Activated T-helper 17 cell treated with anti-CD3 and anti-CD28 coated beads, Interleukin-2, amount 50 U/mL, for 72 hours (primary cell): ENCODE data around the gene FAM13A. TPM values are rescaled to one million over a fixed set of nuclear protein-coding genes. Genes with fewer than 3 reads are reported as not detected.
"Not testable (repeated sequence)": the region's sequence is repeated elsewhere in the genome, so short reads cannot be mapped to it uniquely, and the experiment has no call there.

Experiments used
- ATAC-seq: fragments of 150-1000 bp; cut with Tn5 transposase; replicated peaks from 2 replicates; pipeline ENCODE4 v1.10.0; 2021; ENCODE audit warnings: mild to moderate bottlenecking, moderate library complexity
- H3K27ac Mint-ChIP-seq: one replicate; pipeline ENCODE4 v1.8.0; 2022; ENCODE audit warnings: mixed read lengths
- H3K27me3 Mint-ChIP-seq: one replicate; pipeline ENCODE4 v1.8.0; 2022; ENCODE audit warnings: mixed read lengths
- H3K36me3 Mint-ChIP-seq: one replicate; pipeline ENCODE4 v1.8.0; 2022; ENCODE audit warnings: low read depth, mild to moderate bottlenecking, mixed read lengths
- H3K4me1 Mint-ChIP-seq: one replicate; pipeline ENCODE4 v1.8.0; 2022; ENCODE audit warnings: mixed read lengths
- H3K4me3 Mint-ChIP-seq: one replicate; pipeline ENCODE4 v1.8.0; 2022; ENCODE audit warnings: mild to moderate bottlenecking, mixed read lengths
- H3K9me3 Mint-ChIP-seq: one replicate; pipeline ENCODE4 v1.8.0; 2022; ENCODE audit warnings: mixed read lengths
- total RNA-seq, 2 donors: library from RNA; stranded (reverse); gene quantifications; one replicate each; pipeline ENCODE4 v1.2.3, GENCODE V29; 2022

FAM13A gene
- total RNA-seq, 2 donors from 2014 or later: 6.7 to 91.4 TPM

DNA sequence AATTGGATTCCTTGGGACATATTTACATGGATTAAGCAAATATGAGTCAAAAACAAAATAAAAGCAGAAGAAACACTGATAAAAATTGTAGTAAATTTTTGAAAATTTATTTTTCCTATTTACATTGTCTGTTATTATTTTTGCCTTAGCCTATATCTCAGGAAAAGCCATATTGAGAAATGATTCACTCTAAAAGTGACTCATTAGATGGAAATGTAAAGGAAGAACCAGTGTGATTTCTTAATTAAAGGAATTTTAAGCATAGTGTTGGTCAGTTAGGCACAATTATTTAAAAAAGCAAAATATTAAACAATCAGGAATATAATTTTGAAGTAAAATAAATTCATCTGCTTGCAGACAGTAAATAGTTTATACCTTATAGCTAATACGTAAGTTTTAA is 191.9 kb downstream of the FAM13A start:
- Mint-ChIP-seq H3K36me3 (no peaks in the 10 kb centered on the region), H3K27me3 (no peaks in the 10 kb centered on the region), H3K4me1 (no peaks in the 10 kb centered on the region), H3K4me3 (no peak overlapping the region), H3K9me3 (no peaks in the 10 kb centered on the region), H3K27ac (no peak overlapping the region)
- no peak for ATAC-seq

DNA sequence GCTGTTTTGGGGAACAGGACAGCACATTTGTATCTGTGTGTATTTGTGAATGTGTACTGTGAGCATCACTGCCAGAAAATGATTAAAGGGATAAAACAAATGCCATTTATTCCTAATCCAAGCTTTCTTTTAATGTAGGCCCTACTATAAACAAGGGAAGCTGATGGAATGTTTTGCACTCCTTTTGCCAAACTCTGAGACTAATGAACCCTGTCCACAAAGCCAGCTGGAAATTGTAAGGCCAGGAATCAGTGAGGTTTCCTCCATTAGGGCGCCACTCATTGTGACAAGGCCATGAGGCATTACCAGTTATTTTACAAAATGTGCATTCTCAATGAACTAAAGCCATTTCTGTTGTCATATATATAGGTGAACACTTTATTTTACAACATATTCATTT is 196.4 kb downstream of the FAM13A start:
- Mint-ChIP-seq H3K27me3 (no peaks in the 10 kb centered on the region), H3K27ac (no peak overlapping the region), H3K36me3 (no peaks in the 10 kb centered on the region), H3K4me3 (no peak overlapping the region), H3K4me1 (no peaks in the 10 kb centered on the region), H3K9me3 (no peaks in the 10 kb centered on the region)
- ATAC-seq: no peak

DNA sequence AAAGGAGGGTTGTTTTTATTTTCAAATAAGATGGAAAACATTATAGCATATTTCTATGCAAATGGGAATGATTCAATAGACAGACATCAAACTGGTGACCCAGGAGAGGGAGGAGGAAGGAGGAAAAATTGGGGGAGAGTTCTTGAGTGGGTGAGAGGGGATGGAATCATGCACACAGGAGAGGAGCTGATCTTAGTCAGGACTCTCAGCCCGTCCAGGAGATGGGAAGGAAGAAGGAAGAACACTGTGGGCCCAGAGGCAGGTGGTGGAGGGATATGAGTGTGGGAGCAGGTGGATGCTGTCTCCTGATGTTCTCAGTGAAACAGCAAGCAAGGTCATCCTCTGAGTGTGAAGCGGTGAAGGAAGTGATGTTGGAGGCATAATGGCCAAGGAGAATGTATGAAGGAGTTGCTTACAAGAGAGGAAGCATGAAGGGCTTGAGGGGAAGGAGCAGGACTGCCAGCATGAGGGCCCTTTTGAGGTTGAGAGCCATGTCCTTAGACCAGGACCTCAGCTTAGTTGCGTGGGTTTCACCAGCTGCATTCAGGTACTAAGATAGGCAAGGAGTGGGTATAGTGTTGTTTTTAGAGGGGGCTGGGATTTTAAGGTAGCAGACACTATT is 197.7 kb downstream of the FAM13A start:
- no peak for ATAC-seq
- Mint-ChIP-seq H3K4me1 (no peaks in the 10 kb centered on the region), H3K4me3 (no peak overlapping the region), H3K9me3 (no peaks in the 10 kb centered on the region), H3K27ac (no peak overlapping the region), H3K27me3 (no peaks in the 10 kb centered on the region), H3K36me3 (no peaks in the 10 kb centered on the region)

DNA sequence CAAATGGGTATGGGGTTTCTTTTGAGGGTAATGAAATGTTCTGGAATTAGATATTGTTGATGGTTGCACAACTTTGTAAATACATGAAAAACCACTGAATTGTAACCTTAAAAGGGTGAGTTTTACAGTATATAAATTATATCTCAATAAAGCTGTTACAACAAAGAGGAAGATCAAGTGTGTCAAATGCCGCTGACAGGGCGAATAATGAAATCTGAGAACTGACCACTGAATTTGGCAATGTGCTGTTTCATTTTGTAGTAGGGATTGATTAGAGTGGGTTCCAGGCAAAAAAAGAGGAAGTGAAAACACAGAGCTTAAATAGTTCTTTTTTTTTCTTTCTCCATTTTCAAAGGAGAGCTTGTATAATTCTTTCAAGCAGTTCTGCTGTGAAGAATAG is 198.2 kb downstream of the FAM13A start:
- no peak overlapping the region for H3K4me3 Mint-ChIP-seq
- no peak overlapping the region for H3K27ac Mint-ChIP-seq
- H3K4me1 Mint-ChIP-seq: no peaks in the 10 kb centered on the region
- H3K9me3 Mint-ChIP-seq: no peaks in the 10 kb centered on the region
- no peaks in the 10 kb centered on the region for H3K36me3 Mint-ChIP-seq
- no peak for ATAC-seq
- no peaks in the 10 kb centered on the region for H3K27me3 Mint-ChIP-seq

DNA sequence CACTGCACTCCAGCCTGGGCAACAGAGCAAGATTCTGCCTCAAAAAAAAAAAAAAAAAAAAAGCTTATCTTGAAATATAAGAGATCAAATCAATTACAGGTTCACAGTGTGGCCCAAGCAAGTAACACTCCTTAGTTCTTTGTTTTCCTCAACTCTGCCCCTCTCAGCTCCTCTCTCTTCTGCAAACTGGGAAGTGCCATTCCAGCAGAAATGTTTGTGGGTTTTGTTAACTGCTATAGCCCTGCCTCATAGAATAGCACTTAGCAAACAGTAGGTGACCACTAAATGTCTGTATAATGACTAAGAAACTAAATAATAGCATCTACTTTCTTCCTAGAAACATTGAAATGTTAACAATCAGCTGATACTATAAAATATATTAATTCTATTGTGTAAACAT is 199.4 kb downstream of the FAM13A start:
- Mint-ChIP-seq H3K27me3 (no peaks in the 10 kb centered on the region), H3K27ac (no peak overlapping the region), H3K9me3 (no peaks in the 10 kb centered on the region), H3K36me3 (no peaks in the 10 kb centered on the region), H3K4me1 (no peaks in the 10 kb centered on the region), H3K4me3 (no peak overlapping the region)
- no peak for ATAC-seq

DNA sequence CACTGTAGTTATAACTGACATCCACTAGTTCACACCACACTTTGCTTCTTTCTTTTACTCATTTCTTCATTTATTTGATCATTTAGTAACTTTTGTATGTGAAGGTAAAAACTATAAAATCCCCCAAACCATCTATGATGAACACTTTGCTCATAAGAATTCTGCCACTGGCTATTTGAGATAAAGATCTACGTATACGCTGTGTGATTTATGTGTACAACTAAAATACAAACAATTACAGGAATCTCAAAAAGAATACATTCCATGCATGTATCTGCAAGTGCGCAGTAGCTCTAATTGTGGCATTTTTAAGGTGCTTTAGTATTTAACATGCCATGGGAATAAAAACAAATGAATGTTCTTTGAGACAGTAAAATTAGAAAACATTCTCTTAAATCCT is 202.5 kb downstream of the FAM13A start:
- Mint-ChIP-seq H3K36me3 (no peaks in the 10 kb centered on the region), H3K27ac (no peak overlapping the region), H3K4me1 (no peaks in the 10 kb centered on the region), H3K9me3 (no peaks in the 10 kb centered on the region), H3K27me3 (no peaks in the 10 kb centered on the region), H3K4me3 (no peak overlapping the region)
- no peak for ATAC-seq

GRCh38 chr4:88853583-88853982 is 203.4 kb downstream of the FAM13A start:
- H3K9me3 Mint-ChIP-seq, H3K4me1 Mint-ChIP-seq, H3K4me3 Mint-ChIP-seq, H3K27ac Mint-ChIP-seq, ATAC-seq, H3K36me3 Mint-ChIP-seq, H3K27me3 Mint-ChIP-seq: not testable (repeated sequence)

- H3K36me3 Mint-ChIP-seq: no peaks in the 10 kb centered on the region
- no peak overlapping the region for H3K27ac Mint-ChIP-seq
- no peaks in the 10 kb centered on the region for H3K27me3 Mint-ChIP-seq
- no peaks in the 10 kb centered on the region for H3K4me1 Mint-ChIP-seq
- H3K4me3 Mint-ChIP-seq: no peak overlapping the region
- no peaks in the 10 kb centered on the region for H3K9me3 Mint-ChIP-seq
- no peak for ATAC-seq
Observed at GRCh38 chr4:88846206-88846790, 210.7 kb downstream of the FAM13A start.

DNA sequence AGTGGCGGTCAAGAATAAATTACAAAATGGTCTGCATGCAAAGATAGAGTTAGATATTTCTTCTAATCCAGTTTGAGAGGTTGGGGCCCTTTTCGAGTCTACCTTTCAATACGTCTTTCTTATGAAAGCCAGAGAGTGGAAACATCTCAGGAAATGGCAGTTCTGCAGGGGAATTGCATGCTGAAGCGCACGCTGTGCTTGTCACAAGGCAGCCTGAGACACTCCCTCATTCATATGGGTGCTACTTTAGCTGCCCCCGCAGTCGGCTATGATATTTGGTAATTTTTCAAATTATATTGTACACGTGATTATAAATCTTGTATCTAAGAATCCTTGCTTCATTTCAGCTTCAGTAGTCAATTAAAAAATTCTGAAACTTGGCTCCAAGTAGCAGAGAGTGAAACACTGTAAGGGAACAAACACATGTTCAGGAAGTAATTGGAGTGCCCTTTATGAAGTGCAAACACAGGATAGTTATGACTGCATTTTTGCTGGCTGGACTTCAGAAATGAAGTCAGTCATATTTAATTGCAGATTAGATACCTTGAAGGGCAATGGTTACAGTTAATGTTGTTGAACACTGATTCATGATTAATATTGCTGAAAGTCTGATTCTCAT is 213.8 kb downstream of the FAM13A start:
- H3K27ac Mint-ChIP-seq: no peak overlapping the region
- no peaks in the 10 kb centered on the region for H3K4me1 Mint-ChIP-seq
- ATAC-seq: no peak
- H3K27me3 Mint-ChIP-seq: no peaks in the 10 kb centered on the region
- no peak overlapping the region for H3K4me3 Mint-ChIP-seq
- no peaks in the 10 kb centered on the region for H3K9me3 Mint-ChIP-seq
- H3K36me3 Mint-ChIP-seq: no peaks in the 10 kb centered on the region

DNA sequence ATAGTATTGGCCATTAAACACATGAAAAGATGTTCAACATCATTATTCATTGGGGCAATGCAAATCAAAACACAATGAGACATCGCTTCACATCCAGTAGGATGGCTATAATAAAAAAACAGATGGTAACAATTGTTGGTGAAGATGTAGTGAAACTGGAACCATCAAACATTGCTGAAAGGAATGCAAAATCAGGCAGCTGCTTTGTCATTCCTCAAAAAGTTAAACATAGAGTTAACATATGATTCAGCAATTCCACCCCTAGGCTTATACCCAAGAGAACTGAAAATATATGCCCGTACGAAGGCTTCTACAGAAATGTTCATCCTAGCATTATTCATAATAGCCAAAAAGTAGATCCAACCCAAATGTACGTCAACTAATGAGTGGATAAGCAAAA is 215.3 kb downstream of the FAM13A start:
- ATAC-seq: no peak
- no peaks in the 10 kb centered on the region for H3K36me3 Mint-ChIP-seq
- no peak overlapping the region for H3K27ac Mint-ChIP-seq
- no peaks in the 10 kb centered on the region for H3K27me3 Mint-ChIP-seq
- no peaks in the 10 kb centered on the region for H3K9me3 Mint-ChIP-seq
- H3K4me3 Mint-ChIP-seq: no peak overlapping the region
- H3K4me1 Mint-ChIP-seq: no peaks in the 10 kb centered on the region

DNA sequence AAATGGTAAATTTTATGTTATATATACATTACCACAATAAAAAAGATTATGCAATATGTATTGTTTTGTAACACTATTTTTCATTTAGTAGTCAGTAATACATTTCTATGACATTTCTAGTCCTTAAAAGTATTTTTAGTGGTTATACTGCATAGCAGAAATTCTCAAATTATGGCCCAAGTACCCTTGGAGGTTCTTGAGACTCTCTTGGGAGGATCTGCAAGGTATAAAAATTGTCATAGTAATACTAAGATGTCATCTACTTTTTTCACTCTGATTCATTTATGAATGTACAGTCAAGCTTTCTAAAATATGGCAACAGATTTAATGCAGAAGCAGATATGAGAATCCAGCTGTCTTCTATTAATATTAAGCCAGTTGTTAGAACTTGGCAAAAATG is 220.8 kb downstream of the FAM13A start:
- no peaks in the 10 kb centered on the region for H3K9me3 Mint-ChIP-seq

DNA sequence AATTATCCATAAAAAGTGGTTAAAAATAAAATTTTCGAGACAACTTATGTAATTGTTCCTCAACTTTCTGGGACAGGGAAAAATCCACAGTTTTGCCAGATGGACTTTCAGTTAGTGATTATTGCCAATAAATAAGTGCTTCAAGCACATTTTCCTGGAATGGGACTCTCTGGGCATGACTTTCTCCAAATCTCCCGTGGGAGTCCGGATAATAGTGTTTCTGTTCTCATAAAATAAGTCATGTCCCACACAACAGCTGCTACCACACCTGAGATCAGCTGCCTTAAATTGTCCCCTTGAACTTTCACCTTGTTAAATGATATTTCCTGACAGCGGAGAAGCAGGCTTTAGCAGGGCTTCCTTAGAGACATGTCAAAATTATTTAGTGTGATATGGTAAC is 226.0 kb downstream of the FAM13A start:
- no peak overlapping the region for H3K4me3 Mint-ChIP-seq
- no peaks in the 10 kb centered on the region for H3K36me3 Mint-ChIP-seq
- ATAC-seq: no peak
- no peak overlapping the region for H3K27ac Mint-ChIP-seq
- H3K9me3 Mint-ChIP-seq: no peaks in the 10 kb centered on the region
- peaks cover 4% of the 10 kb centered on the region for H3K27me3 Mint-ChIP-seq
- no peaks in the 10 kb centered on the region for H3K4me1 Mint-ChIP-seq

More for the DNA sequence above, 220.8 kb downstream of the FAM13A start:
- Mint-ChIP-seq H3K36me3 (no peaks in the 10 kb centered on the region), H3K27ac (no peak overlapping the region), H3K27me3 (no peaks in the 10 kb centered on the region), H3K4me3 (no peak overlapping the region), H3K4me1 (no peaks in the 10 kb centered on the region)
- no peak for ATAC-seq

- peaks cover 4% of the 10 kb centered on the region for H3K27me3 Mint-ChIP-seq
- H3K9me3 Mint-ChIP-seq: no peaks in the 10 kb centered on the region
- H3K27ac Mint-ChIP-seq: no peak overlapping the region
- ATAC-seq: no peak
- no peaks in the 10 kb centered on the region for H3K36me3 Mint-ChIP-seq
- no peaks in the 10 kb centered on the region for H3K4me1 Mint-ChIP-seq
- H3K4me3 Mint-ChIP-seq: no peak overlapping the region
Observed at GRCh38 chr4:88830598-88830997, 226.4 kb downstream of the FAM13A start.

- Mint-ChIP-seq H3K4me1 (no peaks in the 10 kb centered on the region), H3K4me3 (no peak overlapping the region), H3K9me3 (no peaks in the 10 kb centered on the region), H3K36me3 (no peaks in the 10 kb centered on the region), H3K27ac (no peak overlapping the region), H3K27me3 (peaks cover 4% of the 10 kb centered on the region)
- no peak for ATAC-seq
Observed at GRCh38 chr4:88828842-88829571, 228.0 kb downstream of the FAM13A start.

- Mint-ChIP-seq H3K9me3 (no peaks in the 10 kb centered on the region), H3K27ac (no peak overlapping the region), H3K36me3 (peaks cover 11% of the 10 kb centered on the region), H3K27me3 (peaks cover 4% of the 10 kb centered on the region), H3K4me1 (no peaks in the 10 kb centered on the region), H3K4me3 (no peak overlapping the region)
- no peak for ATAC-seq
Observed at GRCh38 chr4:88827442-88827841, 229.5 kb downstream of the FAM13A start.
